HepG2 (cell line): ENCODE results near the gene EPB41L2. TPM values are rescaled to one million over a fixed set of nuclear protein-coding genes. Genes with fewer than 3 reads are reported as not detected.

ENCODE experiments used
- ATM ChIP-seq: fragments of 450-650 bp; IDR thresholded peaks from 2 replicates; pipeline ENCODE4 v1.7.1; 2017; ENCODE audit warnings: mild to moderate bottlenecking, borderline replicate concordance
- NR2F1 ChIP-seq, 2 experiments: fragments of 450-650 bp in 1 of 2; formaldehyde crosslinking in 1 of 2; IDR thresholded peaks; 2 replicates each; pipeline versions ENCODE4 v1.5.0 to v1.6.1; 2016 to 2020; ENCODE audit warnings: mild to moderate bottlenecking in 1 of 2, missing compliant biosample characterization in 1 of 2, missing genetic modification reagents in 1 of 2, moderate library complexity in 1 of 2
- NR2F2 ChIP-seq: IDR thresholded peaks from 2 replicates; pipeline ENCODE4 v1.6.1; 2012; ENCODE audit warnings: low read depth, inconsistent platforms, borderline replicate concordance
- RXRB ChIP-seq: IDR thresholded peaks from 2 replicates; pipeline ENCODE4 v1.6.1; 2016; ENCODE audit warnings: borderline replicate concordance, missing genetic modification reagents, missing compliant biosample characterization
- SKI ChIP-seq: fragments of 450-650 bp; IDR thresholded peaks from one replicate; pipeline ENCODE4 v1.6.1; 2018; ENCODE audit warnings: mild to moderate bottlenecking; ENCODE audit not compliant: partially characterized antibody
- TBL1XR1 ChIP-seq: fragments of 150-350 bp; IDR thresholded peaks from 2 replicates; pipeline ENCODE4 v1.6.1; 2014; ENCODE audit warnings: borderline replicate concordance, low read length; ENCODE audit not compliant: partially characterized antibody
- TBX2 ChIP-seq: sonication (generic); formaldehyde crosslinking; IDR thresholded peaks from 2 replicates; pipeline ENCODE4 v1.5.0; 2020; ENCODE audit warnings: missing genetic modification reagents, mild to moderate bottlenecking, borderline replicate concordance
- TRIM24 ChIP-seq: sonication (generic); formaldehyde crosslinking; IDR thresholded peaks from 2 replicates; pipeline ENCODE4 v1.8.0; 2022; ENCODE audit warnings: mild to moderate bottlenecking, missing genetic modification reagents
- ZFP91 ChIP-seq: sonication (generic); formaldehyde crosslinking; IDR thresholded peaks from 2 replicates; pipeline ENCODE4 v1.9.0; 2022; ENCODE audit warnings: missing genetic modification reagents, mild to moderate bottlenecking, borderline replicate concordance
- ZNF3 ChIP-seq: IDR thresholded peaks from 2 replicates; pipeline ENCODE4 v1.7.0; 2017; ENCODE audit warnings: inconsistent platforms
- ZNF383 ChIP-seq: sonication (generic); formaldehyde crosslinking; IDR thresholded peaks from 2 replicates; pipeline ENCODE4 v1.4.0; 2020; ENCODE audit warnings: missing genetic modification reagents, mild to moderate bottlenecking, borderline replicate concordance
- ZNF441 ChIP-seq: sonication (generic); formaldehyde crosslinking; IDR thresholded peaks from 2 replicates; pipeline ENCODE4 v1.7.0; 2021; ENCODE audit warnings: missing genetic modification reagents, borderline replicate concordance
- ZNF547 ChIP-seq: sonication (generic); formaldehyde crosslinking; IDR thresholded peaks from 2 replicates; pipeline ENCODE4 v1.5.1; 2020; ENCODE audit warnings: mild to moderate bottlenecking, missing genetic modification reagents
- ZNF674 ChIP-seq: sonication (generic); formaldehyde crosslinking; IDR thresholded peaks from 2 replicates; pipeline ENCODE4 v1.5.0; 2020; ENCODE audit warnings: low read depth, mild to moderate bottlenecking, missing genetic modification reagents
- ZNF710 ChIP-seq: sonication (generic); formaldehyde crosslinking; IDR thresholded peaks from 2 replicates; pipeline ENCODE4 v1.5.0; 2020; ENCODE audit warnings: mild to moderate bottlenecking, missing genetic modification reagents, borderline replicate concordance
- ZSCAN25 ChIP-seq: sonication (generic); formaldehyde crosslinking; IDR thresholded peaks from 2 replicates; pipeline ENCODE4 v1.8.0; 2022; ENCODE audit warnings: mild to moderate bottlenecking, missing genetic modification reagents
- polyA plus RNA-seq, 8 experiments: library from polyadenylated mRNA; depleted of rRNA in 3 of 8; stranded (reverse) in 7 of 8; unstranded in 1 of 8; fragments of >200 nt; fragmentation: Illumina TruSeq in 4 of 8; extraction: Trizol in 4 of 8; gene quantifications; 2 replicates each; pipeline versions ENCODE4 v1.2.1 to v1.2.3, GENCODE V29; 2011 to 2016; ENCODE audit warnings: low read depth in 4 of 8, missing spikeins in 1 of 8, mixed read lengths in 1 of 8; ENCODE audit not compliant: insufficient read depth in 1 of 8
- total RNA-seq, 5 experiments: library from RNA; depleted of rRNA; stranded (reverse); fragments of >200 nt; fragmentation: Illumina TruSeq; extraction: Trizol; gene quantifications; 2 replicates each; pipeline ENCODE4 v1.2.3, GENCODE V29; 2016; ENCODE audit warnings: low read depth in 1 of 5
- TF ChIP-seq, protein P1 (sequence below): sonication (generic); formaldehyde crosslinking; IDR thresholded peaks from 2 replicates; pipeline ENCODE4 v1.5.0; 2020; ENCODE audit warnings: mild to moderate bottlenecking, missing genetic modification reagents, moderate library complexity
- TF ChIP-seq, protein P2 (sequence below): sonication (generic); formaldehyde crosslinking; conservative IDR thresholded peaks from 2 replicates; pipeline ENCODE4 v1.4.0; 2020; ENCODE audit warnings: missing genetic modification reagents
- TF ChIP-seq, protein P3 (sequence below): fragments of 450-650 bp; IDR thresholded peaks from 2 replicates; pipeline ENCODE4 v1.6.1; 2016

The EPB41L2 gene
- total and polyA plus RNA-seq, 2 of the 13 experiments (the other 11 are each of a cell fraction or from before 2014, with no cell fraction given), result 41.7 to 56.4 TPM

DNA sequence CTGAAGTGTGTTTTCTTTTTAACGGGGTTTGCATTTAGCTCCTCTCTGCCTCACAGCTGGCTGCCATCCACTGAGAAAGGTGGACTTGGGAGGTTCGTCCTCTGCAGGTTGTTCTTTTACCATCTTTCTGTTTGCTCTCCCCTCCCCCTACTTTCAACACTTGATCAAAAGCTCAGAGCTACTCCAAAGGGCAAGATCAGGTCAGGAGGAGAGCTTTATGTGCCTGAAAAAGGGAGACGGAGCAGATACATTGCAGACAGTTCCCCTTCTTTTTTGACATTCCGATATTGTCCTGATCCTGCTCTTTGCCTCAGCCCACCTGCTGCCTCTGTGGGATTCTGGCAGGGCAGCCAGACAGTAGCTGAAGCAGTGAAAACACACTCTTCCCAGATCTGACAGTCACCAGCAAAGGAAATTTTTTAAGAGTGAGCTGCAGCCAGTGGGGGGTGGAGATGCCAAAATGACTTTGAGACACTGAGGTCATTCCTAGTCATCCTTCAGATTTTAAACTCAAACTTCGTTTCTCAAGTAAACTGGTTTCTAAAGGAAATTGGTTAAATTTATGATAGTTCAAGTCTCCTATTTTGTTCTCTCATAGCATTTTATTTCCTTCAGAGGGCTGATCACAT is 209.4 kb downstream of the EPB41L2 start (continued):
- TF ChIP-seq, protein P1, sequence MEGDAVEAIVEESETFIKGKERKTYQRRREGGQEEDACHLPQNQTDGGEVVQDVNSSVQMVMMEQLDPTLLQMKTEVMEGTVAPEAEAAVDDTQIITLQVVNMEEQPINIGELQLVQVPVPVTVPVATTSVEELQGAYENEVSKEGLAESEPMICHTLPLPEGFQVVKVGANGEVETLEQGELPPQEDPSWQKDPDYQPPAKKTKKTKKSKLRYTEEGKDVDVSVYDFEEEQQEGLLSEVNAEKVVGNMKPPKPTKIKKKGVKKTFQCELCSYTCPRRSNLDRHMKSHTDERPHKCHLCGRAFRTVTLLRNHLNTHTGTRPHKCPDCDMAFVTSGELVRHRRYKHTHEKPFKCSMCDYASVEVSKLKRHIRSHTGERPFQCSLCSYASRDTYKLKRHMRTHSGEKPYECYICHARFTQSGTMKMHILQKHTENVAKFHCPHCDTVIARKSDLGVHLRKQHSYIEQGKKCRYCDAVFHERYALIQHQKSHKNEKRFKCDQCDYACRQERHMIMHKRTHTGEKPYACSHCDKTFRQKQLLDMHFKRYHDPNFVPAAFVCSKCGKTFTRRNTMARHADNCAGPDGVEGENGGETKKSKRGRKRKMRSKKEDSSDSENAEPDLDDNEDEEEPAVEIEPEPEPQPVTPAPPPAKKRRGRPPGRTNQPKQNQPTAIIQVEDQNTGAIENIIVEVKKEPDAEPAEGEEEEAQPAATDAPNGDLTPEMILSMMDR (CRISPR knock-in tag), result 0 out of 2 replicates have a peak, but pooled peaks have one; percentile 15
- TF ChIP-seq ATM (no peak), NR2F1 (CRISPR knock-in tag; IDR thresholded peaks at IDR 0.05) (peak in 1 of 2 experiments; percentile 80; a peak in 2 of 4 replicates), ZFP91 (peak; percentile 54; the same call in 1 of the 2 replicates), ZNF674 (CRISPR knock-in tag) (no peak), ZNF710 (CRISPR knock-in tag) (peak; percentile 99), RXRB (peak; percentile 91), TBL1XR1 (no peak), ZNF547 (CRISPR knock-in tag) (no peak), NR2F2 (peak; percentile 91), ZNF441 (CRISPR knock-in tag) (0 out of 2 replicates have a peak, but pooled peaks have one; percentile 61), ZNF3 (no peak), TBX2 (CRISPR knock-in tag) (peak; percentile 93), SKI (no peak), TRIM24 (CRISPR knock-in tag) (no peak), ZNF383 (CRISPR knock-in tag) (no peak), ZSCAN25 (CRISPR knock-in tag) (no peak; the same call in 1 of the 2 replicates)
- TF ChIP-seq, protein P2, sequence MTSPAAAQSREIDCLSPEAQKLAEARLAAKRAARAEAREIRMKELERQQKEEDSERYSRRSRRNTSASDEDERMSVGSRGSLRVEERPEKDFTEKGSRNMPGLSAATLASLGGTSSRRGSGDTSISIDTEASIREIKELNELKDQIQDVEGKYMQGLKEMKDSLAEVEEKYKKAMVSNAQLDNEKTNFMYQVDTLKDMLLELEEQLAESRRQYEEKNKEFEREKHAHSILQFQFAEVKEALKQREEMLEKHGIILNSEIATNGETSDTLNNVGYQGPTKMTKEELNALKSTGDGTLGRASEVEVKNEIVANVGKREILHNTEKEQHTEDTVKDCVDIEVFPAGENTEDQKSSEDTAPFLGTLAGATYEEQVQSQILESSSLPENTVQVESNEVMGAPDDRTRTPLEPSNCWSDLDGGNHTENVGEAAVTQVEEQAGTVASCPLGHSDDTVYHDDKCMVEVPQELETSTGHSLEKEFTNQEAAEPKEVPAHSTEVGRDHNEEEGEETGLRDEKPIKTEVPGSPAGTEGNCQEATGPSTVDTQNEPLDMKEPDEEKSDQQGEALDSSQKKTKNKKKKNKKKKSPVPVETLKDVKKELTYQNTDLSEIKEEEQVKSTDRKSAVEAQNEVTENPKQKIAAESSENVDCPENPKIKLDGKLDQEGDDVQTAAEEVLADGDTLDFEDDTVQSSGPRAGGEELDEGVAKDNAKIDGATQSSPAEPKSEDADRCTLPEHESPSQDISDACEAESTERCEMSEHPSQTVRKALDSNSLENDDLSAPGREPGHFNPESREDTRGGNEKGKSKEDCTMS (CRISPR knock-in tag), result no peak
- TF ChIP-seq, protein P3, sequence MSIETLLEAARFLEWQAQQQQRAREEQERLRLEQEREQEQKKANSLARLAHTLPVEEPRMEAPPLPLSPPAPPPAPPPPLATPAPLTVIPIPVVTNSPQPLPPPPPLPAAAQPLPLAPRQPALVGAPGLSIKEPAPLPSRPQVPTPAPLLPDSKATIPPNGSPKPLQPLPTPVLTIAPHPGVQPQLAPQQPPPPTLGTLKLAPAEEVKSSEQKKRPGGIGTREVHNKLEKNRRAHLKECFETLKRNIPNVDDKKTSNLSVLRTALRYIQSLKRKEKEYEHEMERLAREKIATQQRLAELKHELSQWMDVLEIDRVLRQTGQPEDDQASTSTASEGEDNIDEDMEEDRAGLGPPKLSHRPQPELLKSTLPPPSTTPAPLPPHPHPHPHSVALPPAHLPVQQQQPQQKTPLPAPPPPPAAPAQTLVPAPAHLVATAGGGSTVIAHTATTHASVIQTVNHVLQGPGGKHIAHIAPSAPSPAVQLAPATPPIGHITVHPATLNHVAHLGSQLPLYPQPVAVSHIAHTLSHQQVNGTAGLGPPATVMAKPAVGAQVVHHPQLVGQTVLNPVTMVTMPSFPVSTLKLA, result no peak
